ENCODE data around the gene B4GALNT1. TPM values are rescaled to one million over a fixed set of nuclear protein-coding genes. Genes with fewer than 3 reads are reported as not detected.
"Not testable (repeated sequence)": the region's sequence is repeated elsewhere in the genome, so short reads cannot be mapped to it uniquely, and the experiment has no call there.

Gene B4GALNT1
- polyA plus RNA-seq, 1 donor from 2014 or later, result 99.9 TPM

DNA sequence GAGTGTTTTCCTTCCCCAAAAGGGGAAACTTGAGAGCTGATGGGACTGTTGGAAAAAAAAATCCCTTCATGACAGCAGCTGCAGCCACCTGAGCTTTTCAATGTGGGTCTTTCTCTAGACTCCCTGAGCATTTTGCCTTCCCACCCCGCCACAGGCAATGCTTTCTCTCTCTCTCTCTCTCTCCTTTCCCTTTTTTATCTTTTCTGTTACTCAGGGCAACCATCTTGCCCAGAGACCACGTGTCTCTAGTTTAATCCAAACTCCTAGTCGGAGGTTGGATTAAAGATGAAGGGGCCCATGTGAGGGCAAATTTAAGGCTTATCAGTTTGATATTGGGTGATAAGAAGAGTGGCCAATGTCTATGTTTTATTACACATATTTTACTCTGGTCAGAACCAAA, 25.9 kb upstream of the B4GALNT1 start:
- TF ChIP-seq, protein P1, sequence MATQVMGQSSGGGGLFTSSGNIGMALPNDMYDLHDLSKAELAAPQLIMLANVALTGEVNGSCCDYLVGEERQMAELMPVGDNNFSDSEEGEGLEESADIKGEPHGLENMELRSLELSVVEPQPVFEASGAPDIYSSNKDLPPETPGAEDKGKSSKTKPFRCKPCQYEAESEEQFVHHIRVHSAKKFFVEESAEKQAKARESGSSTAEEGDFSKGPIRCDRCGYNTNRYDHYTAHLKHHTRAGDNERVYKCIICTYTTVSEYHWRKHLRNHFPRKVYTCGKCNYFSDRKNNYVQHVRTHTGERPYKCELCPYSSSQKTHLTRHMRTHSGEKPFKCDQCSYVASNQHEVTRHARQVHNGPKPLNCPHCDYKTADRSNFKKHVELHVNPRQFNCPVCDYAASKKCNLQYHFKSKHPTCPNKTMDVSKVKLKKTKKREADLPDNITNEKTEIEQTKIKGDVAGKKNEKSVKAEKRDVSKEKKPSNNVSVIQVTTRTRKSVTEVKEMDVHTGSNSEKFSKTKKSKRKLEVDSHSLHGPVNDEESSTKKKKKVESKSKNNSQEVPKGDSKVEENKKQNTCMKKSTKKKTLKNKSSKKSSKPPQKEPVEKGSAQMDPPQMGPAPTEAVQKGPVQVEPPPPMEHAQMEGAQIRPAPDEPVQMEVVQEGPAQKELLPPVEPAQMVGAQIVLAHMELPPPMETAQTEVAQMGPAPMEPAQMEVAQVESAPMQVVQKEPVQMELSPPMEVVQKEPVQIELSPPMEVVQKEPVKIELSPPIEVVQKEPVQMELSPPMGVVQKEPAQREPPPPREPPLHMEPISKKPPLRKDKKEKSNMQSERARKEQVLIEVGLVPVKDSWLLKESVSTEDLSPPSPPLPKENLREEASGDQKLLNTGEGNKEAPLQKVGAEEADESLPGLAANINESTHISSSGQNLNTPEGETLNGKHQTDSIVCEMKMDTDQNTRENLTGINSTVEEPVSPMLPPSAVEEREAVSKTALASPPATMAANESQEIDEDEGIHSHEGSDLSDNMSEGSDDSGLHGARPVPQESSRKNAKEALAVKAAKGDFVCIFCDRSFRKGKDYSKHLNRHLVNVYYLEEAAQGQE (IDR thresholded peaks at IDR 0.05; ENCODE audit: borderline replicate concordance), result no peak
- no peak for TF ChIP-seq POLR2AphosphoS5 (IDR thresholded peaks at IDR 0.05)
- TF ChIP-seq, protein P2, sequence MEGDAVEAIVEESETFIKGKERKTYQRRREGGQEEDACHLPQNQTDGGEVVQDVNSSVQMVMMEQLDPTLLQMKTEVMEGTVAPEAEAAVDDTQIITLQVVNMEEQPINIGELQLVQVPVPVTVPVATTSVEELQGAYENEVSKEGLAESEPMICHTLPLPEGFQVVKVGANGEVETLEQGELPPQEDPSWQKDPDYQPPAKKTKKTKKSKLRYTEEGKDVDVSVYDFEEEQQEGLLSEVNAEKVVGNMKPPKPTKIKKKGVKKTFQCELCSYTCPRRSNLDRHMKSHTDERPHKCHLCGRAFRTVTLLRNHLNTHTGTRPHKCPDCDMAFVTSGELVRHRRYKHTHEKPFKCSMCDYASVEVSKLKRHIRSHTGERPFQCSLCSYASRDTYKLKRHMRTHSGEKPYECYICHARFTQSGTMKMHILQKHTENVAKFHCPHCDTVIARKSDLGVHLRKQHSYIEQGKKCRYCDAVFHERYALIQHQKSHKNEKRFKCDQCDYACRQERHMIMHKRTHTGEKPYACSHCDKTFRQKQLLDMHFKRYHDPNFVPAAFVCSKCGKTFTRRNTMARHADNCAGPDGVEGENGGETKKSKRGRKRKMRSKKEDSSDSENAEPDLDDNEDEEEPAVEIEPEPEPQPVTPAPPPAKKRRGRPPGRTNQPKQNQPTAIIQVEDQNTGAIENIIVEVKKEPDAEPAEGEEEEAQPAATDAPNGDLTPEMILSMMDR (IDR thresholded peaks at IDR 0.05; ENCODE audit: poor library complexity, severe bottlenecking), result no peak
- no peak for TF ChIP-seq EP300 (conservative IDR thresholded peaks at IDR 0.05; ENCODE audit: poor library complexity, severe bottlenecking)
- TF ChIP-seq EZH2 (IDR thresholded peaks at IDR 0.05; ENCODE audit: borderline replicate concordance, insufficient read depth, low read length, poor library complexity, severe bottlenecking), result no peak
- TF ChIP-seq RAD21 (conservative IDR thresholded peaks at IDR 0.05), result no peak
- no peak for TF ChIP-seq SMC3 (conservative IDR thresholded peaks at IDR 0.05; ENCODE audit: poor library complexity)
- TF ChIP-seq TAF1 (IDR thresholded peaks at IDR 0.05; ENCODE audit: low read depth), result no peak
- no peak for TF ChIP-seq MXI1 (conservative IDR thresholded peaks at IDR 0.05; ENCODE audit: poor library complexity, severe bottlenecking)
- Histone ChIP-seq H3K9ac (ENCODE audit: low read length) (no peak overlapping the region), H3K9me2 (ENCODE audit: insufficient read depth, low read length) (no peaks in the 10 kb centered on the region), H3K4me3 (ENCODE audit: low read length) (no peak overlapping the region), H4K20me1 (ENCODE audit: insufficient read depth) (no peaks in the 10 kb centered on the region), H3K9me3 (ENCODE audit: low read length) (no peaks in the 10 kb centered on the region), H3F3A (ENCODE audit: insufficient read depth, low read length, poor library complexity, severe bottlenecking) (no peaks in the 10 kb centered on the region), H3K27ac (ENCODE audit: low read length) (no peak overlapping the region), H3K36me3 (ENCODE audit: insufficient read depth, low read length) (no peaks in the 10 kb centered on the region), H3K79me2 (replicated peaks; ENCODE audit: insufficient read depth, low read length) (no peaks in the 10 kb centered on the region), H3K27me3 (ENCODE audit: insufficient read depth, low read depth, low read length) (no peaks in the 10 kb centered on the region), H2AFZ (ENCODE audit: low read depth, low read length) (no peak overlapping the region), H3K4me2 (ENCODE audit: low read length) (no peak overlapping the region)

DNA sequence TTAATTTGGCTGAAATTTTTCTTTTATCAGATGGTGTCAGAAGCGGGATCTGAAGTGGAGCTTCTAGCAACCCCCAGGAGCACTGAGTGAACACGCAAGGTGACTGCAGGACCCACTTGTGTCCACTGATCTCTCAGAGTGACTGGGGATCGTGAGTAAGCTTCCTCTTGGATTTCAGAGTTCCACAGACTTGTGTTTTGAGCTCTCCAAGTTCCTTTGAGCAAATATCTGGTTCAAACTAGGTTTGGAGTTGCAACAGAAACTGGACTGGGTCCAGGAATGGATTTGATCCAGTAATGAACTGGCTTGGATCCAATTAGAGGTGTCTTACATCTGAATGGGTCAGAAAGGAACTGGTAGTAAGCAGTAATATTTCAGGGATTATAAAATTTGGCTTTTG, 24.7 kb upstream of the B4GALNT1 start:
- H2AFZ ChIP-seq (ENCODE audit: low read depth, low read length), result no peak overlapping the region
- H3K27ac ChIP-seq (ENCODE audit: low read length), result no peak overlapping the region
- H3K9ac ChIP-seq (ENCODE audit: low read length), result no peak overlapping the region
- H3F3A ChIP-seq (ENCODE audit: insufficient read depth, low read length, poor library complexity, severe bottlenecking), result no peaks in the 10 kb centered on the region
- no peaks in the 10 kb centered on the region for H3K27me3 ChIP-seq (ENCODE audit: insufficient read depth, low read depth, low read length)
- no peaks in the 10 kb centered on the region for H4K20me1 ChIP-seq (ENCODE audit: insufficient read depth)
- no peaks in the 10 kb centered on the region for H3K36me3 ChIP-seq (ENCODE audit: insufficient read depth, low read length)
- no peaks in the 10 kb centered on the region for H3K9me3 ChIP-seq (ENCODE audit: low read length)
- H3K4me3 ChIP-seq (ENCODE audit: low read length), result no peak overlapping the region
- H3K79me2 ChIP-seq (replicated peaks; ENCODE audit: insufficient read depth, low read length), result no peaks in the 10 kb centered on the region
- no peak overlapping the region for H3K4me2 ChIP-seq (ENCODE audit: low read length)
- TF ChIP-seq EZH2 (IDR thresholded peaks at IDR 0.05; ENCODE audit: borderline replicate concordance, insufficient read depth, low read length, poor library complexity, severe bottlenecking), result no peak
- no peaks in the 10 kb centered on the region for H3K9me2 ChIP-seq (ENCODE audit: insufficient read depth, low read length)

- H3K79me2 ChIP-seq (replicated peaks; ENCODE audit: insufficient read depth, low read length); H3K27ac ChIP-seq (ENCODE audit: low read length); H2AFZ ChIP-seq (ENCODE audit: low read depth, low read length); H3K9me3 ChIP-seq (ENCODE audit: low read length); H3K36me3 ChIP-seq (ENCODE audit: insufficient read depth, low read length); H4K20me1 ChIP-seq (ENCODE audit: insufficient read depth); H3K9ac ChIP-seq (ENCODE audit: low read length); H3K4me2 ChIP-seq (ENCODE audit: low read length); H3K9me2 ChIP-seq (ENCODE audit: insufficient read depth, low read length); H3F3A ChIP-seq (ENCODE audit: insufficient read depth, low read length, poor library complexity, severe bottlenecking); H3K4me3 ChIP-seq (ENCODE audit: low read length); H3K27me3 ChIP-seq (ENCODE audit: insufficient read depth, low read depth, low read length): not testable (repeated sequence)
Observed at GRCh38 chr12:57656408-57656807, 23.4 kb upstream of the B4GALNT1 start.

Data from neural cell (in vitro differentiated cells).